ENCODE data around the gene ADORA2B. TPM values are rescaled to one million over a fixed set of nuclear protein-coding genes. Genes with fewer than 3 reads are reported as not detected.

Gene ADORA2B
- total and polyA plus RNA-seq, 2 experiments from 2014 or later, result 11.4 to 11.7 TPM

DNA sequence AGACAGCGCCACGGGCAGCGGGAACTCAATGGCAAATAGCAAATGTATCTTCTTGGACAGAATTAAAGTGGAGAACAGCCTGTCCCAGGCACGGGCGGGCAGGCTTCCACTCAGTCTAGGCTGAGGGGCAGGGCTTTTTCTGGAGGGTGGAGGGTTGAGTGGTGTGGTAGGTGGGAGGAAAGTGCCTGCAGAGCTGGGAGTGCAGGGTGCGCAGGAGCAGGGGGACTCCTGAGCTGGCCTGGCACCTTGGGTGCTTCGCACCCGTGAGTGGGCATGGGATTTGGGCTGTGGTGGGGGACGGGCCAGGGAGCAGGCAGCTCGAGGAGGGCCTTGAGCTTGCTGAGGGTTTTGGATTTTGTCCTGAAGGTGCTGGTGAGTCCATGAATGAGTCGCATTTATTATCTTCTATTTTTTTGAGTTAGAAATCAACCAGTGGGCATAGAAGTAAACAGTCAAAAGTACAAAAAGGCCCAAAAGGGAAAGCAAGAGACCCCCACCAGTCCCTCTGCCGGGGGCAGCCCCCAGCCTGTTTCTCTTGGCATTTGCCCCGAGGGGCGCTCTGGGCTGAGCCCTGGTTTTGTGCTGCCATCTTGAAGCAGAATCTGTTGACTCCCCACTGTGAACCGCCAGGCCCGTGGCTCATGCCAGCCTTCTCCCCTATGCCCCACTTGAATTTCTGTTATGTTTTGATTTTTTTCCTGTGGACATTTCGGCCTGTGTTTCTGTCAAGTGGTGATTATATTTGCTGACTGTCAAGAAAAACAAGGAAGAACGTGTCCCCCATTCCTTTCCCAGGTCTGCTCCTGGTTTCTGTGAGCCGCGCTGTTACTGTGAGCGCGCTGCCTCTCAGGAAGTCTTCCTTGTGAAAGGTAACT lies 8.2 kb downstream of the ADORA2B start:
- Histone ChIP-seq H2AFZ (no peak overlapping the region), H3K79me2 (peaks cover 12% of the 10 kb centered on the region), H3K9me3 (ENCODE audit: low read depth) (no peaks in the 10 kb centered on the region), H3K4me3 (no peak overlapping the region), H3K27ac (no peak overlapping the region), H3K4me1 (ENCODE audit: insufficient read depth) (no peaks in the 10 kb centered on the region), H3K27me3 (no peaks in the 10 kb centered on the region), H3K36me3 (replicated peaks; ENCODE audit: insufficient read depth, low read depth) (no peaks in the 10 kb centered on the region), H3K4me2 (no peak overlapping the region), H4K20me1 (ENCODE audit: insufficient read depth, poor library complexity, severe bottlenecking) (no peaks in the 10 kb centered on the region), H3K9me2 (replicated peaks; ENCODE audit: insufficient read depth) (no peaks in the 10 kb centered on the region)
- TF ChIP-seq, protein P1, sequence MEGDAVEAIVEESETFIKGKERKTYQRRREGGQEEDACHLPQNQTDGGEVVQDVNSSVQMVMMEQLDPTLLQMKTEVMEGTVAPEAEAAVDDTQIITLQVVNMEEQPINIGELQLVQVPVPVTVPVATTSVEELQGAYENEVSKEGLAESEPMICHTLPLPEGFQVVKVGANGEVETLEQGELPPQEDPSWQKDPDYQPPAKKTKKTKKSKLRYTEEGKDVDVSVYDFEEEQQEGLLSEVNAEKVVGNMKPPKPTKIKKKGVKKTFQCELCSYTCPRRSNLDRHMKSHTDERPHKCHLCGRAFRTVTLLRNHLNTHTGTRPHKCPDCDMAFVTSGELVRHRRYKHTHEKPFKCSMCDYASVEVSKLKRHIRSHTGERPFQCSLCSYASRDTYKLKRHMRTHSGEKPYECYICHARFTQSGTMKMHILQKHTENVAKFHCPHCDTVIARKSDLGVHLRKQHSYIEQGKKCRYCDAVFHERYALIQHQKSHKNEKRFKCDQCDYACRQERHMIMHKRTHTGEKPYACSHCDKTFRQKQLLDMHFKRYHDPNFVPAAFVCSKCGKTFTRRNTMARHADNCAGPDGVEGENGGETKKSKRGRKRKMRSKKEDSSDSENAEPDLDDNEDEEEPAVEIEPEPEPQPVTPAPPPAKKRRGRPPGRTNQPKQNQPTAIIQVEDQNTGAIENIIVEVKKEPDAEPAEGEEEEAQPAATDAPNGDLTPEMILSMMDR (IDR thresholded peaks at IDR 0.05; ENCODE audit: poor library complexity), result no peak
- TF ChIP-seq EZH2 (IDR thresholded peaks at IDR 0.05; ENCODE audit: borderline replicate concordance) (no peak), EZH2phosphoT487 (IDR thresholded peaks at IDR 0.05; ENCODE audit: low read depth, severe bottlenecking, unreplicated experiment) (no peak)
- DNase-seq (ENCODE audit: low spot score), result no peak
- WGBS (ENCODE audit: low lambda C conversion rate, missing lambda C conversion rate), result 77% methylated on average over 22 of the region's 22 CpGs

DNA sequence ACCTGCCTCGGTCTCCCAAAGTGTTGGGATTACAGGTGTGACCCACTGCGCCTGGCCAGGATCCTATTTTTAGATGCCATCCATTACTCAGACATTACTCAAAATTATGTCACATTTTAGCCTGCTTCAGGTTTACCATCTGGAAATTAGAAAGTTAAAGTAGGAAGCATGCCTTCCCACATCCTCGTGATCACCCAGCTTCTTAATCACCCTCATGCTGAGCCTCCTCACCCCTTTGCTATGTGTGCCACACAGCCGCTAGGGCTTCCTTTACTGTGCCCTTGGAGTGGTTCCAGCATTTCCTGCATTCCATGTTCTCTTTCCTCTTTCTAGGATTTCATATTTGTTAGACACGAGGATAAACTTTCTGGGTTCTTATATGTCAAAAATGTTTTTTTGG lies 9.3 kb downstream of the ADORA2B start:
- H2AFZ ChIP-seq, result no peak overlapping the region
- H3K9me2 ChIP-seq (replicated peaks; ENCODE audit: insufficient read depth), result no peaks in the 10 kb centered on the region
- TF ChIP-seq, protein P1 (IDR thresholded peaks at IDR 0.05; ENCODE audit: poor library complexity), result no peak
- TF ChIP-seq EZH2phosphoT487 (IDR thresholded peaks at IDR 0.05; ENCODE audit: low read depth, severe bottlenecking, unreplicated experiment), result no peak
- no peak overlapping the region for H3K27ac ChIP-seq
- no peaks in the 10 kb centered on the region for H4K20me1 ChIP-seq (ENCODE audit: insufficient read depth, poor library complexity, severe bottlenecking)
- H3K79me2 ChIP-seq, result peaks cover 3% of the 10 kb centered on the region
- H3K4me1 ChIP-seq (ENCODE audit: insufficient read depth), result peaks cover 5% of the 10 kb centered on the region
- H3K36me3 ChIP-seq (replicated peaks; ENCODE audit: insufficient read depth, low read depth), result no peaks in the 10 kb centered on the region
- no peak for DNase-seq (ENCODE audit: low spot score)
- no peaks in the 10 kb centered on the region for H3K27me3 ChIP-seq
- WGBS (ENCODE audit: low lambda C conversion rate, missing lambda C conversion rate), result 82% methylated on average over 5 of the region's 5 CpGs
- no peak overlapping the region for H3K4me2 ChIP-seq
- no peaks in the 10 kb centered on the region for H3K9me3 ChIP-seq (ENCODE audit: low read depth)
- H3K4me3 ChIP-seq, result no peak overlapping the region

DNA sequence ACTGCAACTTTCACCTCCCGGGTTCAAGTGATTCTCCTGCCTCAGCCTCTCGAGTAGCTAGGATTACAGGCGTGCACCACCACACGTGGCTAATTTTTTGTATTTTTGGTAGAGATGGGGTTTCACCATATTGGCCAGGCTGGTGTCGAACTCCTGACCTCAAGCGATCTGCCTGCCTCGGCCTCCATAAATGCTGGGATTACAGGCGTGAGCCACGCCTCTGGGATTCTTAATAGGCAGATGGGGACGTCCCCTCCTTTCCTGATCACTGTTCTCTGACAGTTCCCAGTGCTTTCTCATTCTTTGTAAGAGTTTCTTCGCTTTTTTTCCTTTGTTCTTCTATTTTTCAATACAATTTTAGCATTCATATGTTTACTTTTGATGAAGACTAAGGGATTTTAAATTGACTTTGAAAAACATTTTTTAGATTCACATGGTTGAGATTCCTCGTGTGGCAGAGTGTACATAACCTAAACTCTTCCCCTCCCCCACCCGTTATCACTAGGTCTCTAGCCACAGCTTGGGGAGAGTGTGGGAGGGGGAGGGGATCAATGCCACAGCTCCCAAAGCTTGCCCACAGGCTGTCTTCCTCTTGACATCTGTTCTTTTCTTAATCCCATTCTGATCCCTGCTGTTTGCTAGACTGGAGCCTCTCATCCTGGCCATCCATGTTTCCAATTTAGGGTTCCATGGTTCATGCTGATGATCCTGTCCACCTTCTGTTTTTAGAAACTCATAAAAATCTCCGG lies 11.0 kb downstream of the ADORA2B start:
- 70% methylated on average over 14 of the region's 14 CpGs for WGBS (ENCODE audit: low lambda C conversion rate, missing lambda C conversion rate)
- peaks cover 2% of the 10 kb centered on the region for H3K79me2 ChIP-seq

DNA sequence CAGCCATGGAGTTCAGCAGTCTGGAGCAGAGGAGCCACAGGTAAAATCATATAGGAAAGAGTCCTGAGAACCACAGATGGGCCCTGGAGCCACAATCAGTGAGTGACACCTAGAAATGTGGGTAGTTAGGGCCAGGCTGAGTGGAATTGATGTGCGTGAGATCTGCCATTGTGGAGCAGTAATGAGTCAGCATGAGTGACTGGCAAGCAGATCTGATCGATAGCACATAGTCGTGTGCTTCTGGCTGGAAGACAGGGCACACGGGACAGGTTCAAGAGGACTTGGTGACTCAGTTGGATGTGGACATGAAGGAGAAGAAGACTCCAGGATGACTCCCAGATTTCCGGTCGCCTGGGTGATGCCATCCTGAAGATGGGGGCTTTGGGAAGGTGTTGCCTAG lies 12.3 kb downstream of the ADORA2B start:
- Histone ChIP-seq H3K4me1 (ENCODE audit: insufficient read depth) (peaks cover 5% of the 10 kb centered on the region), H2AFZ (no peak overlapping the region), H3K9me2 (replicated peaks; ENCODE audit: insufficient read depth) (no peaks in the 10 kb centered on the region), H3K4me3 (no peak overlapping the region), H3K79me2 (peaks cover 2% of the 10 kb centered on the region), H4K20me1 (ENCODE audit: insufficient read depth, poor library complexity, severe bottlenecking) (no peaks in the 10 kb centered on the region), H3K27me3 (no peaks in the 10 kb centered on the region), H3K36me3 (replicated peaks; ENCODE audit: insufficient read depth, low read depth) (no peaks in the 10 kb centered on the region), H3K4me2 (no peak overlapping the region), H3K9me3 (ENCODE audit: low read depth) (no peaks in the 10 kb centered on the region), H3K27ac (no peak overlapping the region)
- TF ChIP-seq EZH2phosphoT487 (IDR thresholded peaks at IDR 0.05; ENCODE audit: low read depth, severe bottlenecking, unreplicated experiment), result no peak
- TF ChIP-seq, protein P1 (IDR thresholded peaks at IDR 0.05; ENCODE audit: poor library complexity), result no peak
- no peak for DNase-seq (ENCODE audit: low spot score)
- WGBS (ENCODE audit: low lambda C conversion rate, missing lambda C conversion rate), result 90% methylated on average over 6 of the region's 6 CpGs

More for the DNA sequence above, 11.0 kb downstream of the ADORA2B start:
- no peaks in the 10 kb centered on the region for H4K20me1 ChIP-seq (ENCODE audit: insufficient read depth, poor library complexity, severe bottlenecking)
- H3K4me2 ChIP-seq, result no peak overlapping the region
- no peak for TF ChIP-seq EZH2phosphoT487 (IDR thresholded peaks at IDR 0.05; ENCODE audit: low read depth, severe bottlenecking, unreplicated experiment)
- no peaks in the 10 kb centered on the region for H3K27me3 ChIP-seq
- no peaks in the 10 kb centered on the region for H3K36me3 ChIP-seq (replicated peaks; ENCODE audit: insufficient read depth, low read depth)
- H3K27ac ChIP-seq, result no peak overlapping the region
- no peak for DNase-seq (ENCODE audit: low spot score)
- no peaks in the 10 kb centered on the region for H3K9me2 ChIP-seq (replicated peaks; ENCODE audit: insufficient read depth)
- peaks cover 5% of the 10 kb centered on the region for H3K4me1 ChIP-seq (ENCODE audit: insufficient read depth)
- H3K4me3 ChIP-seq, result no peak overlapping the region
- no peak overlapping the region for H2AFZ ChIP-seq
- no peaks in the 10 kb centered on the region for H3K9me3 ChIP-seq (ENCODE audit: low read depth)

Measured in hepatocyte (in vitro differentiated cells).